H9 (cell line): ENCODE data around the gene CTCF. TPM values are rescaled to one million over a fixed set of nuclear protein-coding genes. Genes with fewer than 3 reads are reported as not detected.

Experiments
- DNase-seq: peaks from one replicate; pipeline ENCODE4 v3.0.0-alpha.2; 2017
- H2AFZ ChIP-seq: one replicate; pipeline ENCODE4 v1.6.1; 2013; ENCODE audit warnings: mild to moderate bottlenecking, low read length, control low read depth, moderate library complexity
- H2AK5ac ChIP-seq: 2 replicates; pipeline ENCODE4 v1.6.1; 2013; ENCODE audit warnings: low read length, control low read depth, mixed read lengths; ENCODE audit not compliant: insufficient read length
- H2BK120ac ChIP-seq: one replicate; pipeline ENCODE4 v1.6.1; 2013; ENCODE audit warnings: low read depth, mild to moderate bottlenecking, low read length, control low read depth, inconsistent platforms; ENCODE audit not compliant: poor library complexity, severe bottlenecking
- H2BK12ac ChIP-seq: 2 replicates; pipeline ENCODE4 v1.6.1; 2013; ENCODE audit warnings: low read length, control low read depth, mixed read lengths, low read depth; ENCODE audit not compliant: insufficient read length
- H2BK15ac ChIP-seq: 2 replicates; pipeline ENCODE4 v1.6.1; 2013; ENCODE audit warnings: low read depth, low read length, control low read depth
- H2BK20ac ChIP-seq: one replicate; pipeline ENCODE4 v1.6.1; 2013; ENCODE audit warnings: low read depth, mild to moderate bottlenecking, low read length, control low read depth, inconsistent platforms; ENCODE audit not compliant: poor library complexity, severe bottlenecking
- H2BK5ac ChIP-seq: 2 replicates; pipeline ENCODE4 v1.6.1; 2013; ENCODE audit warnings: low read length, control low read depth, mixed read lengths; ENCODE audit not compliant: insufficient read length
- H3K14ac ChIP-seq: 2 replicates; pipeline ENCODE4 v1.6.1; 2013; ENCODE audit warnings: low read length, control low read depth; ENCODE audit not compliant: insufficient read depth
- H3K18ac ChIP-seq: 2 replicates; pipeline ENCODE4 v1.6.1; 2013; ENCODE audit warnings: low read depth, mild to moderate bottlenecking, mixed read lengths, low read length, control low read depth; ENCODE audit not compliant: insufficient read length
- H3K23ac ChIP-seq: 2 replicates; pipeline ENCODE4 v1.6.1; 2013; ENCODE audit warnings: low read length, control low read depth, mixed read lengths, low read depth; ENCODE audit not compliant: insufficient read length
- H3K23me2 ChIP-seq: 2 replicates; pipeline ENCODE4 v1.6.1; 2013; ENCODE audit warnings: low read depth, mild to moderate bottlenecking, mixed read lengths, low read length, control low read depth; ENCODE audit not compliant: insufficient read length, poor library complexity, severe bottlenecking
- H3K27ac ChIP-seq: 2 replicates; pipeline ENCODE4 v1.5.1; 2013; ENCODE audit warnings: low read length, control low read depth, mixed read lengths, low read depth; ENCODE audit not compliant: insufficient read length
- H3K27me3 ChIP-seq: 2 replicates; pipeline ENCODE4 v1.6.1; 2013; ENCODE audit warnings: low read length, control low read depth, inconsistent platforms; ENCODE audit not compliant: insufficient read depth
- H3K4ac ChIP-seq: 2 replicates; pipeline ENCODE4 v1.6.1; 2013; ENCODE audit warnings: low read depth, mild to moderate bottlenecking, control low read depth, inconsistent platforms, low read length, moderate library complexity
- H3K4me1 ChIP-seq: 2 replicates; pipeline ENCODE4 v1.6.1; 2013; ENCODE audit warnings: low read length, control low read depth, inconsistent platforms; ENCODE audit not compliant: insufficient read depth
- H3K4me2 ChIP-seq: 2 replicates; pipeline ENCODE4 v1.6.1; 2013; ENCODE audit warnings: low read length, control low read depth, mixed read lengths; ENCODE audit not compliant: insufficient read length, insufficient read depth
- H3K56ac ChIP-seq: 2 replicates; pipeline ENCODE4 v1.6.1; 2013; ENCODE audit warnings: low read depth, mild to moderate bottlenecking, mixed read lengths, low read length, control low read depth; ENCODE audit not compliant: insufficient read length
- H3K79me1 ChIP-seq: 2 replicates; pipeline ENCODE4 v1.6.1; 2013; ENCODE audit warnings: low read depth, mild to moderate bottlenecking, moderate library complexity, low read length, control low read depth, inconsistent platforms; ENCODE audit not compliant: insufficient read depth, poor library complexity, severe bottlenecking
- H3K79me2 ChIP-seq: 2 replicates; pipeline ENCODE4 v1.6.1; 2013; ENCODE audit warnings: low read length, control low read depth, inconsistent platforms; ENCODE audit not compliant: insufficient read depth
- H3K9ac ChIP-seq: 2 replicates; pipeline ENCODE4 v1.6.1; 2013; ENCODE audit warnings: low read length, control low read depth, mixed read lengths; ENCODE audit not compliant: insufficient read length; ENCODE audit errors: extremely low read depth
- H3K9me3 ChIP-seq: one replicate; pipeline ENCODE4 v1.6.1; 2013; ENCODE audit warnings: low read depth, low read length, inconsistent platforms; ENCODE audit not compliant: control insufficient read depth
- H3T11ph ChIP-seq: one replicate; pipeline ENCODE4 v1.6.1; 2013; ENCODE audit warnings: mild to moderate bottlenecking, low read length, control low read depth, inconsistent platforms
- H4K20me1 ChIP-seq: one replicate; pipeline ENCODE4 v1.6.1; 2013; ENCODE audit not compliant: control insufficient read depth, insufficient read length, insufficient read depth
- H4K5ac ChIP-seq: 2 replicates; pipeline ENCODE4 v1.6.1; 2013; ENCODE audit warnings: low read depth, mild to moderate bottlenecking, mixed read lengths, low read length, control low read depth; ENCODE audit not compliant: insufficient read length
- H4K8ac ChIP-seq: replicated peaks from 2 replicates; pipeline ENCODE4 v1.6.1; 2013; ENCODE audit warnings: low read length, control low read depth, mixed read lengths, low read depth; ENCODE audit not compliant: insufficient read length
- H4K91ac ChIP-seq: 2 replicates; pipeline ENCODE4 v1.6.1; 2013; ENCODE audit warnings: low read depth, mild to moderate bottlenecking, moderate library complexity, mixed read lengths, low read length, control low read depth; ENCODE audit not compliant: insufficient read length
- H3K27ac Mint-ChIP-seq, 3 experiments: 2 replicates in 2 of 3; 3 replicates in 1 of 3; pipeline ENCODE4 v1.8.0; 2020 to 2021; ENCODE audit warnings: mixed read lengths in 3 of 3, mild to moderate bottlenecking in 1 of 3, moderate library complexity in 1 of 3
- H3K27me3 Mint-ChIP-seq: 2 replicates; pipeline ENCODE4 v1.8.0; 2021; ENCODE audit warnings: low read depth, mild to moderate bottlenecking, moderate library complexity, mixed read lengths
- H3K36me3 Mint-ChIP-seq, 3 experiments: 2 replicates in 2 of 3; 3 replicates in 1 of 3; pipeline ENCODE4 v1.8.0; 2020 to 2021; ENCODE audit warnings: low read depth in 3 of 3, mixed read lengths in 3 of 3; ENCODE audit not compliant: insufficient read depth in 1 of 3
- H3K4me1 Mint-ChIP-seq, 2 experiments: 2 replicates each; pipeline ENCODE4 v1.8.0; 2020; ENCODE audit warnings: mixed read lengths in 2 of 2
- H3K4me3 Mint-ChIP-seq, 2 experiments: 2 replicates in 1 of 2; 3 replicates in 1 of 2; pipeline ENCODE4 v1.8.0; 2020 to 2021; ENCODE audit warnings: mild to moderate bottlenecking in 2 of 2, mixed read lengths in 2 of 2, moderate library complexity in 1 of 2
- H3K9me3 Mint-ChIP-seq, 2 experiments: 2 replicates in 1 of 2; 3 replicates in 1 of 2; pipeline ENCODE4 v1.8.0; 2020; ENCODE audit warnings: mild to moderate bottlenecking in 2 of 2, mixed read lengths in 2 of 2, moderate library complexity in 1 of 2
- CTCF ChIP-seq: fragments of 200-600 bp; sonication (generic); conservative IDR thresholded peaks from 3 replicates; pipeline ENCODE4 v1.8.0; 2021; ENCODE audit warnings: antibody characterized with exemption, mild to moderate bottlenecking
- total RNA-seq: library from RNA; stranded (reverse); gene quantifications from 2 replicates; pipeline ENCODE4 v1.2.1, GENCODE V29; 2021

Gene CTCF
- total RNA-seq, 1 experiment from 2014 or later, result 87.3 TPM

GRCh38 chr16:67534431-67534830, 27.9 kb upstream of the CTCF start:
- H3K4me3 Mint-ChIP-seq, result no peak overlapping the region
- Histone ChIP-seq H3K9ac (no peak overlapping the region), H4K91ac (no peak overlapping the region), H3K79me1 (no peaks in the 10 kb centered on the region), H3K23me2 (peaks cover 19% of the 10 kb centered on the region), H2BK120ac (no peak overlapping the region), H3K9me3 (no peaks in the 10 kb centered on the region), H3K18ac (no peak overlapping the region), H2BK12ac (no peak overlapping the region), H4K20me1 (peaks cover 5% of the 10 kb centered on the region), H3T11ph (no peak overlapping the region), H2BK20ac (no peak overlapping the region), H3K14ac (no peak overlapping the region), H2AK5ac (no peak overlapping the region), H4K5ac (no peak overlapping the region), H2BK5ac (no peak overlapping the region), H3K56ac (no peak overlapping the region), H3K4me2 (no peak overlapping the region), H3K27ac (no peak overlapping the region), H3K4ac (no peak overlapping the region), H3K79me2 (no peaks in the 10 kb centered on the region), H2AFZ (no peak overlapping the region), H3K4me1 (peaks cover 2% of the 10 kb centered on the region; the same call in 1 of the 2 replicates), H4K8ac (no peak overlapping the region), H3K27me3 (peaks cover 70% of the 10 kb centered on the region; the same call in 1 of the 2 replicates), H2BK15ac (no peak overlapping the region), H3K23ac (no peak overlapping the region)
- H3K9me3 Mint-ChIP-seq, result peaks cover 0 to 4% of the 10 kb centered on the region in 2 experiments; a peak in 2 of 5 replicates
- TF ChIP-seq CTCF, result 0 out of 3 replicates have a peak, but pooled peaks have one; percentile 23
- no peak overlapping the region for H3K27ac Mint-ChIP-seq
- peaks cover 19 to 29% of the 10 kb centered on the region in 2 experiments for H3K4me1 Mint-ChIP-seq
- peaks cover 94% of the 10 kb centered on the region for H3K27me3 Mint-ChIP-seq
- H3K36me3 Mint-ChIP-seq, result peaks cover 0 to 4% (median 0%) of the 10 kb centered on the region in 3 experiments; a peak in 1 of 7 replicates
- DNase-seq, result no peak
